Anterior cingulate cortex (tissue), 58 donors: Measurements from ENCODE around the gene CLEC2B.
"Not testable (repeated sequence)": the region's sequence is repeated elsewhere in the genome, so short reads cannot be mapped to it uniquely, and the experiment has no call there.

Experiments
- DNase-seq, 58 donors: peaks; one replicate each; lab custom pipeline; 2025; lab: John Stamatoyannopoulos, UW

Gene CLEC2B

GRCh38 chr12:9869307-9870161 is at the start of gene CLEC2B:
TSS of gene CLEC2B (minus strand) at chr12:9869354.
- no peak for DNase-seq

- DNase-seq: no peak
These were observed 42.6 kb upstream of the CLEC2B start for GRCh38 chr12:9911708-9912107.

DNA sequence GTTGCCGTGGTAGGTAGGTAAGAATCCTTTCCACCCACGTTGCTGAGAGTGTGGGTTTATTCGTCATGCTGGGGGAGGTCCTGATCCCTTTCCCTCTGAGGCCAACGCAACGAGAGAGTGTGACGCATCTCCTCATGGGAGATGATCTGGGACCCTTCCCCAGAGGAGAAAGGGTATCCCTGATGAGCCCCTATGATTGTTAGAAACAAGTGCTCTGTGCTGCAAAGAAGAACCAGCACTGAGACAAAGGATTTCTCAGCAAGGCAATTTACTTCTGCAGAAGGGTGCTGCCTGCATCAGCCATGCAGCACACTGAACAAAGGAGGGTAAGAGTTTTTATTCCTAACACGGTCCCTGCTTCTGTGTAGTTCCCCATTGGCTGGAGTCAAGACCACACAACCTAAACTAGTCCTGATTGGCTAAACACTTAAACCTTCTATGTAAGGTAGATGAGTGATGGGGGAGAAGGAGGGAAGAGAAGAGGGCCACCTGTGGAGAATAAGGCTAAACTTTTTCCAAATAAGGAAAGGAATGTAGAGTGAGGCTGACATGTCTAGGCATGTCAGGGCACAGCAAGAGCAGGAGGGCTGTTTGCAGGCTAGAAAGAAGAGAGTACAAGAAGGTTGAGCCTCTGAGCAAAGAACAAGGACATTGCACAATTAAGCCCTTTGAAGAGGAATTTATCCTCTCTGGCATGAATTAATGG is 41.7 kb upstream of the CLEC2B start:
- no peak for DNase-seq

GRCh38 chr12:9909724-9910123 is 40.6 kb upstream of the CLEC2B start:
- DNase-seq: no peak

DNA sequence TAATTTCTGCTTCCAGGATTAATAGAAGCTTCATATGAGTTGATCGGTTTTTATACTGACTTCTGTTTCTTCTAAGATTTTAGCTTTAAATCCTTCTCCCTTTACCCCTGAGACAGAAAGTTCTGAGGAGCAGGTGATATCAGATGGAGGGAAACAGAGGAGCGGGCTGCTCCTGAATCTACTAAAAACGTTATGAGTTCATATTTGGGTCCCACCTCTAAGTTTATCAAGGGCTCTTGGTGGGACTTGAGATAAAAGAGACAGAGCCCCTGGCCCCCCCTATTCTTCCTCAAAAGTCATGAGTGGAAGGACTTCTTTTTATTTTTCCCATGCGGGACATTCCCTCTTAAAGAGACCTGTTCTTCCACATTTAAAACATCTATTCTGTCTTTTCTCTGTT is 39.2 kb upstream of the CLEC2B start:
- DNase-seq: no peak

- DNase-seq: no peak
These were observed 38.6 kb upstream of the CLEC2B start for GRCh38 chr12:9907769-9908168.

DNA sequence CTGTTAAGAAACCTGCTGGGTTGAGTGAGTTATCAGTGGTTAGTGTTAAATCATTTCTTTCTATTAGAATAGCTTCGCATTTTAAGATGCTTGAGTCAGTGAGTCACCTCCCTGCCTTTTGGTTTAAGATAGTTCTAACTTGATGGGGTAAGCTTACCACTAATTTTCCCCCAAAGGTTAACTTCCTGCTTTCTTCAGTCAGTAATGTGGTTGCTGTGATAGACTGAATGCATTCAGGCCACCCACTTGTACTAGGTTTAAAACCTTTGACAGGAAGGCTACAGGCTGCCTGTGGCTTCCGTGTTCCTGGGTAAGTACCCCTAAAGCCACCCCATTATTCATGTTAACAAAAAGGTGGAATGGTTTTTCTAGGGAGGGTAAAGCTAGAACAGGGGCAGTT is 37.7 kb upstream of the CLEC2B start:
- DNase-seq: no peak

DNA sequence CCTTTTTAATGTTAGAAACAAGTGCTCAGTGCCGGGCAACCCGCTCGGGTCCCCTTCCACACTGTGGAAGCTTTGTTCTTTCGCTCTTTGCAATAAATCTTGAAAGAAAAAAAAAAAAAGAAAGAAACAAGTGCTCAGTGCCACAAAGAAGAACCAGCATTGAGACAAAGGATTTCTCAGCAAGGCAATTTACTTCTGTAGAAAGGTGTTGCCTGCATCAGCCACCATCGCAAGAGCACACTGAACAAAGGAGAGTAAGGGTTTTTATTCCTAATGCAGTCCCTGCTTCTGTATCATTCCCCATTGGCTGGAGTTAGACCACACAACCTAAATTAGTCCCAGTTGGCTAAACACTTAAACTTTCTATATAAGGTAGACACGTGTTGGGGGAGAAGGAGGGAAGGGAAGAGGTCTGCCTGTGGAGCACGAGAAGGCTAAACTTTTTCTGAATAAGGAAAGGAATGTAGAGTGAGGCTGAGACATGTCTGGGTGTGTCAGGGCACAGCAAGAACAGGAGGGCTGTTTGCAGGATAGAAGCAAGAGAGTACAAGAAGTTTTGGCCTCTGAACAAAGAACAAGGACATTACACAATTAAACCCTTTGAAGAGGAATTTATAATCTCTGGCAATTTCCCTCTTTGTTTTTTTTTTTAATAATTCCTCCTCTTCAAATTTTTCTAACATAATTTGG is 33.5 kb upstream of the CLEC2B start:
- no peak for DNase-seq

GRCh38 chr12:9900930-9901329 is 31.8 kb upstream of the CLEC2B start:
- DNase-seq: no peak

GRCh38 chr12:9899209-9899608 is 30.1 kb upstream of the CLEC2B start:
- no peak for DNase-seq

DNA sequence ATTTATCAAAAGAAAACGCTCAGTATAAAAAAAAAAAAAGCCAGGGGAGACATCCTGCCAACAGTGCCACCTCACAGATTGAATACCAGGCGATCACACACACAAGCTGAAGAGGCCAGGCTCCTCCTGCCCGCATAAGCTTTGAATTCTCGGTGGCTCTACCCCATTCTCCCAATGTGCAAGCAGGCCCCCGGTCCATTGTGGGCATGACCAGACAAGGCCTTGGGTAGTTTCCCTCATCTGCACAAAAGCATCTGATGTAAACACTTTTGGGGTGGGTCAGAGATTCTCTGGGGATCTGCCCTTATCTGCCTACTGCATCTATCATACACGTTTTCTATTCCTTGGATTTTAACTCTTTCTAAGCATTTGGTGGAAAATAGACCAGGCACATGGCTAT is 28.4 kb upstream of the CLEC2B start:
- no peak for DNase-seq

DNA sequence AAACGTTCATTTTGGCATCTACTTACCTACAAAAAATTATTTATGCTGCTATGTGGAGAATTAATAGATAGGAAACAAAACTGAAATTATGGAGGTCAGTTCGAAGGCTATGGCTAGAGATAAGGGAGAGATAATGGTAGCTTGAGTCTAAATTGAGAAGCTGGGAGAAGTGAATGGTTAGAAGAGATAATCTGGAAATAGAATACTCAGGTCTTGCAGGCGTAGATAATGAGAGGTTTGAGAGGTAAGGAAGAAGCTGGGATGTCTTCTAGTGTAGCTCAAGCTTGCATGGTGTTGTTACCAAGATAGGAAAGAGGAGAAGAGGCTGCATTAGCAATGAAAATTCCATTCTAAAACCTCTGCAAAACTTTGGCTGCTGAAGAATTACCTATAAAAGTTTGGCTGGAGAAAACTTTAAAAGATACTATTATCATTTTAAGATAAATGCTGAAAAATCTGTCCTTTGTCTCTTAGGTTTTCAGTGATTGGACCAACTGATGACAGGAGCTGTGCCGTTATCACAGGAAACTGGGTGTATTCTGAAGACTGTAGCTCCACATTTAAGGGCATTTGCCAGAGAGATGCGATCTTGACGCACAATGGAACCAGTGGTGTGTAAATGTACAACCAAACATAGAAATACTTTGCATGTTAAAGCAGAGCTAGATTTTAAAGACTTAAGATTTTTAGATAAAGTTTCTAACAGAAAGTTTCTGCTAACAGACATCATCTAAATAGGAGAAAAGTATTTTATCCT is 26.2 kb upstream of the CLEC2B start:
- DNase-seq: no peak

GRCh38 chr12:9888665-9889273 is 19.6 kb upstream of the CLEC2B start:
- DNase-seq: no peak

DNA sequence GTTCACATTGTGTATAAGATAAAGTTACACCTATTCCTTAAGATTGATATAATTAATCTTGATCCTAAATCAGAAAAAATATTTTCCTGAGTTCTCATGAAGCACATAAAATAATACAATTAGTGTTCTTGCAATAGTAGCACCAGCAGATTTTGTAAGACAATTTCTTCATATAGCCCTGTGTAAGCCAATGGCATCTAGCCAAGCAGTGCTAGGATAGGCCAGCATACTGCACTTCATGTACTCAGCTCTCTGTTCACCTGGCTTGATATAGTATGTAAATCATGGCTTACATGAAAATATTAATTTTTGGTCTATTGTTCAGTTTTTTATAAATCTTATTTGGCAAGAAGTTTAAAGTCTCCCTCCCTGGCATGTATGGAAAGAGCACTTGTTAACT is 14.0 kb upstream of the CLEC2B start:
- DNase-seq: no peak

- DNase-seq: no peak
These were observed 12.8 kb upstream of the CLEC2B start for GRCh38 chr12:9881988-9882387.

DNA sequence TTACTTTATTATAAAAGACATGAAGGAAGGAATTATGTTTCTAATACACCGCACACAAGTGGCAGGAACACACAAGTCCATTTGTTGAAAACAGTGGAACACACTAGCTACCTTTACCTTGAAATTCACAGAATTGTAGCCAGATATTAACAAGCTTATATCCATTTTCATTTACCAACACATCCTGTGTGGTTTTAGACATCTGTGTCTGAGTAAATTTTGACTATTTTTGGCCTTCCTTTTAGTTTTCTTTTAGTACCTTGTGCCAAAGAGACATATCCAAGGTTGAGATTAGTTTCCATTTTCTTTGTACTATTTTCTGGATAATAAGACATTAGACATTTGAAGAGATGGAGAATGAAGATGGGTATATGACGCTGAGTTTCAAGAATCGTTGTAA is 12.1 kb upstream of the CLEC2B start, which contains the start of gene KLRF2:
Gene KLRF2, plus strand, starts transcription at position 244 of the 400 bp plus-strand sequence. Its CDS starts 107 bp downstream, at position 351.
- no peak for DNase-seq

GRCh38 chr12:9880532-9881078 is 11.5 kb upstream of the CLEC2B start:
- no peak for DNase-seq

GRCh38 chr12:9876120-9876519 is 7.0 kb upstream of the CLEC2B start:
- DNase-seq: not testable (repeated sequence)

DNA sequence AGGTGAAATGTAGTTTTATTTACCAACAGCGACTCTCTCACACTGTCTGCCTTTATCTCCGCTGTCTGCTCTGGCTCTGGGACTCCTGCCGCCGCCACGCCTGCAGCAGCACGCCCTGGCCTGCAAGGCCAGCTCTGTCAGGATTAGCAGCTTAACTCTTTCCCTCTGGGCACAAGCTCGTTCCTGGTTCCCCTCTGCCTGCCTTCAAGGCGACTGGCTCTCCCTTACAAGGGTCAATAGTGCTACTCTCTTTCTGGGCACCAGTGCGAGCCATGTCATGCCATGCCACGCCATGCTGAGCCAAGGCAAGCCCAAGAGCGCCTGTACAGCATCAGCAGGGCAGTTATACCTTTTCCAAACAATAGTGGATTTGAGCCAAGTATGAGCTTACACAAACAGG is 3.6 kb upstream of the CLEC2B start:
- DNase-seq: no peak

- DNase-seq: no peak
These were observed 3.0 kb upstream of the CLEC2B start for GRCh38 chr12:9872162-9872561.
